OCI-M2 (cell line): ENCODE measurements around the gene SETD9.

Experiments used
- DNase-seq: peaks from one replicate; lab custom pipeline; 2025; ENCODE audit not compliant: unreplicated experiment; lab: John Stamatoyannopoulos, UW

SETD9 gene, protein sequence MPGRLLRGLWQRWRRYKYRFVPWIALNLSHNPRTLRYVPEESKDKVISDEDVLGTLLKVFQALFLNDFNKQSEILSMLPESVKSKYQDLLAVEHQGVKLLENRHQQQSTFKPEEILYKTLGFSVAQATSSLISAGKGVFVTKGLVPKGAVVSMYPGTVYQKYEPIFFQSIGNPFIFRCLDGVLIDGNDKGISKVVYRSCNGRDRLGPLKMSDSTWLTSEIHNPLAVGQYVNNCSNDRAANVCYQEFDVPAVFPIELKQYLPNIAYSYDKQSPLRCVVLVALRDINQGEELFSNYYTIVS

GRCh38 chr5:56909294-56910209 lies at the start of gene SETD9:
TSS of gene SETD9 (plus strand) at chr5:56909596. CDS start at chr5:56909646, 50 bp downstream.
- DNase-seq, result peak; percentile 82

DNA sequence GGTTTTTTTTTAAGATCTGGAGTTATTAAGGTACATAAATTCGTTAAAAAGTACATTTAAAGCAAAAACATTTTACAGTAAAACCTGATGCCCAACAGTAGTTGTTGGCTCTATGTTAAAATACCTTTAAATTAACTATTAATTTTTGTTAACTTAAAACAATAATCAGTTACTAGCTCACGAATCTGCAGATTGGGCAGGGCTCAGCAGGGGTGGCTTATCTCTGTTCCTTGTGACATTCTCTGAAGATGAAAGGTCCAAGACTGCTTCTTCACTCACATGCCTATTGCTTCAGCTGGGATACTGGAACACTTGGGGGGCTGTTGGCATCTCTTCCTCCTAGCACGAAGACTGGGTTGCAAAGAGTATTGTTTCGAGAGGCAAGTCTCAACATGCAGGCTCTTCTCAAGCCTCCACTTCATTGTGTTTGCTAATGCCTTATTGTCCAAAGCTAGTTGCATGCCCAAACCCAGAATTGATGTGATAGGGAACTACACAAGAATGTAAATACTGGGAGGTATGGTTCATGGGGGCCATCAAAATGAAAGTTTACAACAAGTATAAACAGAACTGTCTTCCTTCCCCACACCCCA lies 47.4 kb upstream of the SETD9 start:
- DNase-seq, result no peak

GRCh38 chr5:56862909-56863308 lies 46.5 kb upstream of the SETD9 start:
- no peak for DNase-seq

DNA sequence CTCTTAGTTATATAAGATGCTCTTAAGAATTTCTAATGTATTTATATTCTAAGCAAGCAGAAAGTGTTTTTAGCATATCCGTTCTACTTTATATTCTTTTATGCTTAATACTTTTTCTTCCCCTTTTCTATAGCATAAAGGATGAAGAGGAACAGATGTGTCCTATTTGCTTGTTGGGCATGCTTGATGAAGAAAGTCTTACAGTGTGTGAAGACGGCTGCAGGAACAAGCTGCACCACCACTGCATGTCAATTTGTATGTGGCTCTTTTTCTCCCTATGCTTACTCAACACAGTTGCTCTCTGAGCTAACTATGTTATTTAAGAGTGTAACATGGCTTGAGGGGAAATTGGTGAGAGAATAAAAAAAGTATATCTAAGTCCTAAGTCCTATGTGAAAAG lies 37.6 kb upstream of the SETD9 start:
- no peak for DNase-seq

DNA sequence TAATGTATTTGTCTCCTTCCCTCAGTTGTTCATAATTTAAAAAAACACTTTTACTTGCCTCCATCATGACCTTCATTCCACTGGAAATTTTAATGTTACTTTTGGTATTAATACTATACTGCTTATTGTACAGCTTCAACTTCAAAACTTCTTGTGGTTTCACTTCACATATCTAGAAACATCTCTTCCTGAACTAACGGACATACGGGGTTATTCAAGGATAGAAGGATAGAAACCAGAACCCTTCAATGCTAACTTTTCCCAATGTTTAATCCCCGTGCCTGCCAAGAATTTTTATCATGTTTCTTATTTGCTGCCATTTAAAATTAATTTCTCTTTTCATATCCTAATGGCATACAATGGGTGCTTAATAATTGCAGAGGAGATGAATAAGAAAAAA lies 36.3 kb upstream of the SETD9 start:
- no peak for DNase-seq

DNA sequence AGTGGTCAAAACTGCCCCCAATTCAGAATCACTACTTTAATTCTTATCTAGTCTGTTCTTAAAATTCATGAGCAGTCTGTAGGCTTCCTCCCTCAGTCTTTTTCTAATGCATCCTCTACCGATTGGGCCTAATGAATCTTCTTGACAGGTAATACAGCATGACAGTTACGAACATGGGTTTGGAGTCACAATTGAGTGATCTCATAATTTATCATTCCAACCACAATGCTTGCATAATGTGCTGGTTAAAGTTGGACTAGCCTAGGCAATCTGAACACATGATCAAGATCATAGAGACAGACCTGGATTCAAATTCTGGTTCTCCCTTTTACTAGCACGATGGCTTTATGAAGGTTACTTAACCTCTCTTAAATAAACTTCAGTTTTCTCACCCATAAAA lies 33.1 kb upstream of the SETD9 start:
- DNase-seq, result no peak

- no peak for DNase-seq
These were observed 27.8 kb upstream of the SETD9 start for GRCh38 chr5:56881571-56881970.

GRCh38 chr5:56893251-56893951 lies 16.0 kb upstream of the SETD9 start:
- DNase-seq, result no peak

DNA sequence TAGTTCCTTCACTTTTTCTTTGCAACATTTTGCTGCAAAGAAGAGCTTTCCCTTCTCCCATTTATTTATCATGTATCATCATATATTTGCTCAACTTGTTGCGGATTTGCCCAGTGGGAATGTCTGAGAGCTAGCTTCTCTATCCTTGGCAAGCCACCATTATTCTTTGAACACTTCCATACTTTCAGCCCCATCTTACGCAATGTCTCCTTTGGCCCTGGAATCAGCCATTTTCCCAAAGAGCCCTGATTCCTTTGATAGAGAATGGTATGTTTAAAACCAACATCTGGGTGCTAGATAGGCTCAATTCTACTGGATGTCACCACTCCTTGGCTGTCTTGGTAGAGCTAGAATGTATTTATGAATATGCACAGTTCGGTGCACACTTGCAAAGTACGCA lies 12.6 kb upstream of the SETD9 start:
- DNase-seq, result no peak

GRCh38 chr5:56898213-56898612 lies 11.2 kb upstream of the SETD9 start:
- no peak for DNase-seq

DNA sequence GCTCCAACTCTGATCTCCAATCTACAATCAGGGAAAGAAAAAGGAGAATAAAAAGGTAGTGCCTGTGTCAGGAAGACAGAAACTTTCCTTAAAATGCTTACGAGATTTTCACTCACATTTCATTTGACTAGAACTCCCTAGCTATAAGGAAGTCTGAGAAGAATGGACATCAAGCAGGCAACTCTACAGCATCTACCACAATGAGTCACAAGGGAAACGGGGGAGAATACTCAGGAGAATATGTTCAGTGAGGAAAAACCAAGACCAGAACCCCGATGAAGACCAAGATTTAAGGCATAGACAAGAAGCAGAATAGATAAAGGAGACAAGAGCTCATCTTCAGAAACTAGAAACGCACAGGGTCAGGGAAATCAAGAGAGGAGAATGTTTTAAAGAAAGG lies 9.0 kb upstream of the SETD9 start:
- no peak for DNase-seq

DNA sequence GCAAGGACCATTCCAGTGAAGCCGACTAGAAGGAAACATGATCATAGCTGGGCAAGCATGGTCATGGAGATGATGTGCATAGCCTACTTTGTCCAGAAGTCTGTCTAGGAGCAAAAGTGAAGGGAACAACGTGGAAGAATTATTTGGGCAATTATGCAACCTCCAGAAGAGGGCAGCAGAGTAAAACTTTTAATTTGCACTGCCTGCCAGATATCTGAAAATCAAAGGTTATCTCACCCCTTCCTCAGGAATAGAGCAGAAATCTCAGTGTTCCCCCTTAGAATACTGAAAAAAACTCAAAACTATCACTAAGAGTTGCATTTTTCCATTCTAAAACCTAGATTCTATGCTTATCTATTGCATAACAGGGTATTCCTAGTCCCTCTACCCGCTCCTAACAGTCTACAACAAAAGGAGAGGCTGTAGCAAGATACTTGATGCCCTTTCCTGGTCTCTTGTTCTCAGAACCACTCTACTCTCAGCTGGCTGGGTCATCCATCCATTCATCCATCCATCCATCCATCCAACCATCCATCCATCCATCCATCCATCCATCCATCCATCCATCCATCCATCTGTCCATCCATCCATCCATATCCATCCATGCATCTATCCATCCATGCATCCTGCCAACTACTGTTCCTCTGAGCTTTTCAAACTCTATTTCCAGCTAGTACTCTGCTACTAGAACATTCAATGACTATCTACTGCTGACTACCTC lies 8.4 kb upstream of the SETD9 start:
- peak; percentile 17 for DNase-seq

- DNase-seq, result no peak
These were observed 478 bp upstream of the SETD9 start for GRCh38 chr5:56908942-56909293.

DNA sequence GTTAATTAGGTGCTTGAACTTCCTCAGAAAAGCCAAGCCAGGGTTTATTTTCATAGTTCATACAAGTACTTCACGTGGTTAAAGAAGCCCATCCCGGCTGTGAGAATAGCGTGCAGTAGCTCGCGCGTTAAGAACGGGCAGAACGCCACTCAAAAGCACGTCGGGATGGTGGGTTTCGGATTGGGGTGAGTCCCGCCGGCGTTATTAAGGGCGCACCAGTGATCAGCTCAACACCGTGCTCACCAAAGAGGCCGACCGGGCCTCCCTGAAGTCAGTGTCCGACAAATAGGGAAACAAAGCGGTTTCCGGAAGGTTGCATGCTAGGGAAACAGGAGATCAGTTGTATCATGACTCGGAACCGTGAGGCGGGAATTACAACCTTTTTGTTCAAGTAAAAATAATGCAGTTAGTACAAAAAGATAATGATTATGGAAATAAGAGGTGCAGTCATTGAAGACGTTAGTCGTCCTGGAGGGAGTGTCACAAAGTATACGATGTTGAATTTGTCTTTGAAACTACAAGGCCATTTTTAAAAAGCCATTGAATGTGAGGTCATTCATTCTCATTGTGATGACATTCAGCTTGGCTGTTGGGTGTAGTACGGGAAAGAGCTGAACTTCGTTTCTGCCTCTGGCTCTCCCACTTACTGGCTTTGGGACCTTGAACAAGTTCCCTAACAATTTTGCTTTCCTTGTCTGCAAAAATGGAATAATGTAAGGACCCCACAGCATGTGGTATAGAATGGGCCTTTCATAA lies 992 bp downstream of the SETD9 start:
- no peak for DNase-seq

DNA sequence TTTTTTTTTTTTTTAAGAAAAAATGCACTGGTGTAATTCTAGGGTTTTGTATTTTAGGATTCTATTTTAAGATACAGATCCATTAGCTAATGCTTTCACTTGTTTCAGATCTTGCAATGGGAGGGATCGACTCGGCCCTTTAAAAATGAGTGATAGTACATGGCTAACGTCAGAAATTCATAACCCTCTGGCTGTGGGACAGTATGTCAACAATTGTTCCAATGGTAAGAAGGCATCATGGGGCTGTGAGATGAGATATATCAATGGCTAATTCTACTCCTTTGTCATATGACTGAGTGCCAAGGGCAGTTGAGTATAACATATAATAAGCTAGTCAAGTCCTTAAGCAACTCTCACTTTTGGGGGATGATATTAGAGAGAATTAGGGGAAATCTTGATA lies 4.4 kb downstream of the SETD9 start:
- DNase-seq, result no peak

DNA sequence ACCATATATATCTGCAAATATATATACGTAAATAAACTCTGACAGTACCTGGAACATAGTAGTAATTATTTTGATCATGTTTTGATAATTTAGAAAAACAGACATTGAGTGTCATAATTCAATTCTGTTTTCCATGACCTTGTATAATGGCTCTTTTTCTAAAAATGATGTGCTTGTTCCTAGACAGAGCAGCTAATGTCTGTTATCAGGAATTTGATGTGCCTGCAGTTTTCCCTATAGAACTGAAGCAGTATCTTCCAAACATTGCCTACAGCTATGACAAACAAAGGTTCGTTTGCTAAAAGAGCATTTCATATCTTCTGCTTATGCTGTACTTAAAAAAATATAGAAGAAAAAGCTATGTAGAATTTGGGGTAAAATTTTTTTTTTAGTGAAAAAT lies 5.3 kb downstream of the SETD9 start:
- no peak for DNase-seq

GRCh38 chr5:56917534-56917933 lies 8.1 kb downstream of the SETD9 start:
- DNase-seq, result no peak

GRCh38 chr5:56918054-56918453 lies 8.7 kb downstream of the SETD9 start:
- DNase-seq, result no peak

DNA sequence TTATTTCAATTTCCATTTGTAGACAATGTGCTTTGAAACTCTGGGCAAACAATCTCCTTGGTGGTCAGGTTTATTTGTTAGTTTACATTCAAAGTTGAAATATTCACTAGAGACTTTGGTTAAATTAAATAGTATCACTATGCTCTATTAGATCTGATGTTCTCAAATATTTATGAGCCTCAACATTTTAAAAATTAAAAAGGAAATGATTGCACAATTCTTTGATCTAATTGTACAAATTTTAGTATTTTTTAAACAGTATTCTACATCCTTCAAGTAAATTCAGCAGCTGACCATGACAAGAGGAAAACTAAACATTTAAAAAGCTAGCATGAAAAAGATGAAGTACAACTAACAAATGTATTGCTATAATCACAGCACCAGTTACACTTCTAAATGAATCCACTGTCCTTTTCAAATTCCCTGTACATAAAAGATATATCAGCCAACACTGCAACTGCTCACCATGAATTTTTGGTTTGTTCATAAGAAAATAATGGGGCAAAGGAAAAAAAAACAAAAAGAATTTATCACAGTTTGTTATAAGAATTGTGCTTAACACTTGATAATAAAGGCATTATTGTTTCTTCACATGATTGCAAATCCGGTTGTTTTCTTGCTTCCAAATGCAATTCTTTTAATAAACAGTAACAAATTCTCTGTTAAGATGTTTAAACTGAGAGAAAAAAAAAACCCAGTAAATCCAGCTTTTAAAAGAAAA lies 10.7 kb downstream of the SETD9 start:
- no peak for DNase-seq
